Renal pelvis (tissue), 4 donors: ENCODE data around the gene NDUFB11. TPM values are rescaled to one million over a fixed set of nuclear protein-coding genes. Genes with fewer than 3 reads are reported as not detected.

ENCODE experiments used
- DNase-seq: peaks from one replicate; pipeline ENCODE4 v3.0.0-alpha.2; 2013
- polyA plus RNA-seq, 3 donors: library from polyadenylated mRNA; unstranded; fragments of 120-200 nt; gene quantifications; one replicate each; pipeline ENCODE4 v1.2.1, GENCODE V29; 2013; ENCODE audit not compliant: insufficient read length in 3 of 3

NDUFB11 gene
- polyA plus RNA-seq, 3 donors: 87.1 to 127 (median 119) TPM

GRCh38 chrX:47179928-47180255 lies 35.4 kb upstream of the NDUFB11 start:
- DNase-seq: no peak

- no peak for DNase-seq
These were observed 34.9 kb upstream of the NDUFB11 start for GRCh38 chrX:47179221-47179927.

GRCh38 chrX:47178337-47178736 lies 33.8 kb upstream of the NDUFB11 start:
- DNase-seq: no peak

GRCh38 chrX:47177079-47177478 lies 32.6 kb upstream of the NDUFB11 start:
- no peak for DNase-seq

GRCh38 chrX:47176101-47176740 lies 31.7 kb upstream of the NDUFB11 start:
- no peak for DNase-seq

GRCh38 chrX:47175588-47175980 lies 31.1 kb upstream of the NDUFB11 start:
- no peak for DNase-seq

- no peak for DNase-seq
These were observed 30.5 kb upstream of the NDUFB11 start for GRCh38 chrX:47174846-47175587.

- no peak for DNase-seq
These were observed 29.9 kb upstream of the NDUFB11 start for GRCh38 chrX:47174376-47174775.

- DNase-seq: no peak
These were observed 28.7 kb upstream of the NDUFB11 start for GRCh38 chrX:47172971-47173792.

GRCh38 chrX:47172549-47172948 lies 28.0 kb upstream of the NDUFB11 start:
- DNase-seq: no peak

- DNase-seq: no peak
These were observed 27.5 kb upstream of the NDUFB11 start for GRCh38 chrX:47171996-47172395.

- no peak for DNase-seq
These were observed 26.6 kb upstream of the NDUFB11 start for GRCh38 chrX:47170861-47171692.

- no peak for DNase-seq
These were observed 25.4 kb upstream of the NDUFB11 start for GRCh38 chrX:47169726-47170515.

GRCh38 chrX:47169273-47169672 lies 24.8 kb upstream of the NDUFB11 start:
- no peak for DNase-seq

- DNase-seq: no peak
These were observed 24.1 kb upstream of the NDUFB11 start for GRCh38 chrX:47168495-47169073.

GRCh38 chrX:47166126-47166525 lies 21.6 kb upstream of the NDUFB11 start:
- no peak for DNase-seq

- DNase-seq: no peak
These were observed 19.9 kb upstream of the NDUFB11 start for GRCh38 chrX:47164420-47164819.

GRCh38 chrX:47162927-47163583 lies 18.6 kb upstream of the NDUFB11 start:
- no peak for DNase-seq

- DNase-seq: no peak
These were observed 16.3 kb upstream of the NDUFB11 start for GRCh38 chrX:47160781-47161180.

- DNase-seq: no peak
These were observed 14.3 kb upstream of the NDUFB11 start for GRCh38 chrX:47158781-47159180.
